ENCODE measurements around the gene MLXIP.
"Not testable (repeated sequence)": the region's sequence is repeated elsewhere in the genome, so short reads cannot be mapped to it uniquely, and the experiment has no call there.

MLXIP gene

GRCh38 chr12:122105496-122105895 is 26.9 kb downstream of the MLXIP start:
- not testable (repeated sequence) for H3K27ac ChIP-seq (ENCODE audit: low read length); H3K9ac ChIP-seq (ENCODE audit: low read depth, low read length); H3K4me3 ChIP-seq (ENCODE audit: low read length); H3K36me3 ChIP-seq (ENCODE audit: insufficient read depth, low read depth, low read length); H3K9me3 ChIP-seq (ENCODE audit: insufficient read depth, low read depth, low read length); H3K27me3 ChIP-seq (ENCODE audit: insufficient read depth, low read length); H3K4me1 ChIP-seq (ENCODE audit: insufficient read depth, low read length)

DNA sequence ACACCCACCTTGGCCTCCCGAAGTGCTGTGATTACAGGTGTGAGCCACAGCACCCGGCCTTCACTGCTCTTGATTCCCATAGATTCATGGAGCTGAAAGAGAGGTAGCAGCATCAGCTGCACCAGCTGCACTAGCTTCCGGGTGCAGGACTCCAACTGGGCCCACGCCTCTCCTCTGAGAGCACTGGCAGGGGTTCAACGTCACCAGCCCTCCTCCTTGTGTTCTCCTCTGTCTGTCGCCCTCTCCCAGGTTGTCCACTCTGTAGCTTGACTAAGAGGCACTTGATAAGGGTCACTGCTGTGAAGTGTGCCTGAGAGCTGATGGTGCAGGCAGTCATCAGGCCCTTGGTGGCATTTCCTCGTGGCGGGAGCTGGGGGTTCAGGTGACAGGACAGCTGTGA is 28.3 kb downstream of the MLXIP start:
- Histone ChIP-seq H3K4me3 (ENCODE audit: low read length) (no peak overlapping the region), H3K4me1 (ENCODE audit: insufficient read depth, low read length) (no peaks in the 10 kb centered on the region), H3K27ac (ENCODE audit: low read length) (no peak overlapping the region), H3K27me3 (ENCODE audit: insufficient read depth, low read length) (no peaks in the 10 kb centered on the region), H3K9ac (ENCODE audit: low read depth, low read length) (no peak overlapping the region), H3K9me3 (ENCODE audit: insufficient read depth, low read depth, low read length) (no peaks in the 10 kb centered on the region), H3K36me3 (ENCODE audit: insufficient read depth, low read depth, low read length) (no peaks in the 10 kb centered on the region)

GRCh38 chr12:122107261-122107660 is 28.7 kb downstream of the MLXIP start:
- Histone ChIP-seq H3K27me3 (ENCODE audit: insufficient read depth, low read length) (no peaks in the 10 kb centered on the region), H3K4me3 (ENCODE audit: low read length) (no peak overlapping the region), H3K9ac (ENCODE audit: low read depth, low read length) (no peak overlapping the region), H3K4me1 (ENCODE audit: insufficient read depth, low read length) (no peaks in the 10 kb centered on the region), H3K27ac (ENCODE audit: low read length) (no peak overlapping the region), H3K9me3 (ENCODE audit: insufficient read depth, low read depth, low read length) (no peaks in the 10 kb centered on the region), H3K36me3 (ENCODE audit: insufficient read depth, low read depth, low read length) (no peaks in the 10 kb centered on the region)

- H3K4me1 ChIP-seq (ENCODE audit: insufficient read depth, low read length), result no peaks in the 10 kb centered on the region
- no peaks in the 10 kb centered on the region for H3K36me3 ChIP-seq (ENCODE audit: insufficient read depth, low read depth, low read length)
- no peak overlapping the region for H3K9ac ChIP-seq (ENCODE audit: low read depth, low read length)
- H3K27ac ChIP-seq (ENCODE audit: low read length), result no peak overlapping the region
- H3K4me3 ChIP-seq (ENCODE audit: low read length), result no peak overlapping the region
- H3K9me3 ChIP-seq (ENCODE audit: insufficient read depth, low read depth, low read length), result no peaks in the 10 kb centered on the region
- no peaks in the 10 kb centered on the region for H3K27me3 ChIP-seq (ENCODE audit: insufficient read depth, low read length)
Measured at GRCh38 chr12:122111089-122111641, 32.6 kb downstream of the MLXIP start.

DNA sequence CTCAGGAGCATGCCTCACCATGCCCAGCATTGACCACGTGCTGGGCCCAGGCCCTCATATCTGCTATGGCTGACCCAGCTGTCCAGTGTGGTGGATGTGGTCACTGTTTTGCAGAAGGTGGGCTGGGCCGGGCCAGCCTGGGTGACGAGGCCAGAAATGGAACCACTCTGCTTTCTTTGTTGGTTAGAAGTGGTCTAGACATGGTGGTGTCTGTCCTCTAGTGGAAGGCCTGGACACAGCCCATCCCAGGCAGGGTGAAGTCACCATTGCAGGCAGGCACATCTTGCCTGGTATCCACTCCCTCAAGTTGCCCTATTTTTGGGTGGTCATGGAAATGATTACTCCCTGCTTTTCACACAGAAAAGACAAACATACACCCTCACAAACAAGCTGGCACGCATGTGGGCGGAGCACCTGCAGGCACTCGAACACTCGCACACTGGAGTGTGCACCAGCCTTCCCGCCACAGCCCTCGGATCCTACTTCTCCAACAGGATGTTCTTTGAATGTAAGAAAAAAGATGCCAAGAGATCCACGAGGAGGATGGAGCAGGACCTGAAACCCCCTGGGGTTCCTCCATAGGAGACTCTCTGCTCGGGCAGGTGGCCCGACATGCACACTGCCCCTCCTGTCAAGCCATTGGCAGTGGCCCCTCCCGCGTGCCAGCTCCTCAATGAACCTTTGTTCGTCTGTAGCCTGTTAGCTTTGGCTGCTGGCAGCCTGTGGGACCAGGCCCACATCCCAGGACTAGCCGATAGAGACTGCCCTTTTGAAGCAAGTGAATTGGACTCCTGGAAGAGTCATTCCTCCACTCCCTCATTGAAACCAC is 38.4 kb downstream of the MLXIP start:
- Histone ChIP-seq H3K4me3 (ENCODE audit: low read length) (no peak overlapping the region), H3K36me3 (ENCODE audit: insufficient read depth, low read depth, low read length) (no peaks in the 10 kb centered on the region), H3K27ac (ENCODE audit: low read length) (no peak overlapping the region), H3K9ac (ENCODE audit: low read depth, low read length) (no peak overlapping the region), H3K9me3 (ENCODE audit: insufficient read depth, low read depth, low read length) (no peaks in the 10 kb centered on the region), H3K4me1 (ENCODE audit: insufficient read depth, low read length) (no peaks in the 10 kb centered on the region), H3K27me3 (ENCODE audit: insufficient read depth, low read length) (no peaks in the 10 kb centered on the region)

DNA sequence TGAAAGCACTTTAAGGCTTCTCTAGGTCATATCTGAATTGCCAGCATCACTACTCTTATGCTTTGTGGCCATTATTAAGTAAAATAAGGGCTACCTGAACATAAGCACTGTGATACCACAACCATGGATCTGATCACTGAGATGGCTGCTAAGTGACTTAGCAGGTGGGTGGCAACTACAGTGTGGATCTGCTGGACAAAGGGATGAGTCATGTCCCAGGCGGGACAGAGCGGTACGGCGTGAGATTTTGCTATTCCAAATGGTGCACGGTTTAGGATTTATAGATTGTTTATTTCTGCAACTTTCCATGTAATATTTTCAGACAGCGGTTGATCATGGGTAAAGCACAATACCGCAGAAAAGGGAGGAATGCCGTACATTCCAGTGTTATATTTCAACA is 39.4 kb downstream of the MLXIP start:
- Histone ChIP-seq H3K4me3 (ENCODE audit: low read length) (no peak overlapping the region), H3K27me3 (ENCODE audit: insufficient read depth, low read length) (no peaks in the 10 kb centered on the region), H3K27ac (ENCODE audit: low read length) (no peak overlapping the region), H3K4me1 (ENCODE audit: insufficient read depth, low read length) (no peaks in the 10 kb centered on the region), H3K36me3 (ENCODE audit: insufficient read depth, low read depth, low read length) (no peaks in the 10 kb centered on the region), H3K9ac (ENCODE audit: low read depth, low read length) (no peak overlapping the region), H3K9me3 (ENCODE audit: insufficient read depth, low read depth, low read length) (no peaks in the 10 kb centered on the region)

DNA sequence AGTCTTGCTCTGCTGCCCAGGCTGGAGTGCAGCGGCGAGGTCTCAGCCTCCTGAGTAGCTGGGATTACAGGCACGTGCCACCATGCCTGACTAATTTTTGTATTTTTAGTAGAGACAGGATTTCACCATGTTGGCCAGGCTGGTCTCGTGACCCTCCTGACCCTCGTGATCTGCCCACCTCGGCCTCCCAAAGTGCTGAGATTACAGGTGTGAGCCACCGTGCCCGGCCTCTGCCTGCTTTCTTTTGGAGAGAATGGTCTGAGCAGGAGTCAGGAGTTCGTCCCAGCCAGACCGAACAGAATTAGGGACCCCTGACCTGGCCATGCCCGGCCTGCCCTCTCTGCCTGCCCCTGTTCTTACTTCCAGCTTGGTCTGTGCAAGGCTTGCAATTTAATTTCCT is 42.8 kb downstream of the MLXIP start:
- H3K27ac ChIP-seq (ENCODE audit: low read length); H3K4me3 ChIP-seq (ENCODE audit: low read length); H3K9ac ChIP-seq (ENCODE audit: low read depth, low read length); H3K36me3 ChIP-seq (ENCODE audit: insufficient read depth, low read depth, low read length); H3K9me3 ChIP-seq (ENCODE audit: insufficient read depth, low read depth, low read length); H3K27me3 ChIP-seq (ENCODE audit: insufficient read depth, low read length); H3K4me1 ChIP-seq (ENCODE audit: insufficient read depth, low read length): not testable (repeated sequence)

GRCh38 chr12:122121745-122122144 is 43.2 kb downstream of the MLXIP start:
- no peak overlapping the region for H3K9ac ChIP-seq (ENCODE audit: low read depth, low read length)
- no peaks in the 10 kb centered on the region for H3K9me3 ChIP-seq (ENCODE audit: insufficient read depth, low read depth, low read length)
- H3K27me3 ChIP-seq (ENCODE audit: insufficient read depth, low read length), result no peaks in the 10 kb centered on the region
- H3K36me3 ChIP-seq (ENCODE audit: insufficient read depth, low read depth, low read length), result no peaks in the 10 kb centered on the region
- H3K4me3 ChIP-seq (ENCODE audit: low read length), result no peak overlapping the region
- peaks cover 5% of the 10 kb centered on the region; the same call in 1 of the 2 replicates for H3K4me1 ChIP-seq (ENCODE audit: insufficient read depth, low read length)
- no peak overlapping the region for H3K27ac ChIP-seq (ENCODE audit: low read length)

DNA sequence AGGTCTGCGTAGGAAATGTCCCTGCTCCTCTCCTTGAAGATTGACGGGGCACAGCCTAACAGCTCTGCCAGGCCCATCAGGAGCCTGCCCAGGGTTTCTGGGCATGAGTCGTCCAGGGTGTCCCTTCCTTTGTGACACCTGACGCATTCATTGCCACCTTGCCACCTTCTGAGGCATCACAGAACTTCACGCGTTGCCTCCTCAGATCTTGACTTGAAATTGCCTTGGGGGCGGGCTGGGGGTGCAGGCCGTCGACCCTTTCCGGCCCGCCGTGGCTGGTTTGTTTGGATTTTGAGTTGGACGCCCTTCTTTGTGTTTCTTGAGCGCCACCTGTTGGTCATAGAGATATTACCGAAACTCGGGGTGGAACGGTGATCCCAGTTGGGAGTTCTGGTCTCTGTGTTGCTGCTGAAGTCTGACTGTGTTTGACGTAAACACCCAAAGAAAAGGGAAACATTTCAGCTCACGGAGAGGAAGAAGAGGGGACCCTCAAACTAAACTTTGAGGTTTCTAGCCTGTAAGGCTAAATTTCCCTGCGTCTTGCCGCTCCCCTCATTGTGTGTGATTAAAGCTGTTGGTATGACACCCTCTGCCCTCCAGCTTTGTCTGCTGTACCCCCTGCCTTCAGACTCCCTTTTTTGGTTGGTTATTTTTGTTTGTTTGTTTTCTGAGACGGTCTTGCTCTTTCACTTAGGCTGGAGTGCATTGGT is 44.6 kb downstream of the MLXIP start:
- peaks cover 3% of the 10 kb centered on the region; the same call in 1 of the 2 replicates for H3K36me3 ChIP-seq (ENCODE audit: insufficient read depth, low read depth, low read length)
- no peaks in the 10 kb centered on the region for H3K27me3 ChIP-seq (ENCODE audit: insufficient read depth, low read length)
- no peak overlapping the region for H3K27ac ChIP-seq (ENCODE audit: low read length)
- no peaks in the 10 kb centered on the region for H3K9me3 ChIP-seq (ENCODE audit: insufficient read depth, low read depth, low read length)
- peaks cover 5% of the 10 kb centered on the region; the same call in 1 of the 2 replicates for H3K4me1 ChIP-seq (ENCODE audit: insufficient read depth, low read length)
- no peak overlapping the region for H3K4me3 ChIP-seq (ENCODE audit: low read length)
- H3K9ac ChIP-seq (ENCODE audit: low read depth, low read length), result no peak overlapping the region

DNA sequence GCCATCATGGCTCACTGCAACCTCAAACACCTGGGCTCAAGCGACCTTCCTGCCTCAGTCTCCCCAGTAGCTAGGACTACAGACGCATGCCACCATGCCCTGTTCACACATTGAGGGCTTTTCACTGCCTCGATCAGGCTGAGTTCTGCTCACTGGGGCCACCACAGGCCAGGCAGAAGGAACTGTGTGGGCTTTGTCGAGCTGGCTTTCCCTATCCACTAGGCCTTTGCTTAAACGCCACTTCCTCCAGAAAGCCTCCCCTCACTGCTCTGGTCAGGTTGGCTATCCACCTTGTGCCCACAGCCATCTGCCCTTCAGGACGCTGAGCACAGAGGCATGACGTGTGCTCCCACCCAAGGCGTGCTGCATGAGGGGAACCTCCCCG is 45.2 kb downstream of the MLXIP start:
- peaks cover 6% of the 10 kb centered on the region; the same call in 1 of the 2 replicates for H3K36me3 ChIP-seq (ENCODE audit: insufficient read depth, low read depth, low read length)
- H3K9me3 ChIP-seq (ENCODE audit: insufficient read depth, low read depth, low read length), result no peaks in the 10 kb centered on the region
- H3K4me1 ChIP-seq (ENCODE audit: insufficient read depth, low read length), result peaks cover 5% of the 10 kb centered on the region; the same call in 1 of the 2 replicates
- H3K4me3 ChIP-seq (ENCODE audit: low read length), result no peak overlapping the region
- H3K27me3 ChIP-seq (ENCODE audit: insufficient read depth, low read length), result no peaks in the 10 kb centered on the region
- H3K27ac ChIP-seq (ENCODE audit: low read length), result no peak overlapping the region
- H3K9ac ChIP-seq (ENCODE audit: low read depth, low read length), result no peak overlapping the region

DNA sequence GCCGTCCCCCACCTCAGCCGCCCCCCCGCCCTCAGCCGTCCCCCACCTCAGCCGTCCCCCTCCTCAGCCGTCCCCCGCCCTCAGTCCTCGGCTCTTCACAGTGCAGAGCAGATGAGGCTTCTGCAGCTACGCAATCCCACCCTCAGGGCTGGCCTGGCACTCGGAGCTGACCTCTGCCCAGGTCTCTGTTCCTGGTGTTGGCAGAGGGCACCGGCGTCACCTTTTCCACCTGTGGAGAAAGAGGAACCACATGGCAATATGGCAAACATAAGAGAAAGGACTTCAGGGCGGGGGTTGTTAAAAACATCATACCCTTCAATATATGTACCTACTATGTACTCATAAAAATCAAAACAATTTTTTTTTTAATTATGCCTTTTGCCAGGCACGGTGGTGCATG is 45.8 kb downstream of the MLXIP start:
- H3K36me3 ChIP-seq (ENCODE audit: insufficient read depth, low read depth, low read length), result peaks cover 11% of the 10 kb centered on the region; the same call in 1 of the 2 replicates
- H3K27me3 ChIP-seq (ENCODE audit: insufficient read depth, low read length), result no peaks in the 10 kb centered on the region
- H3K9me3 ChIP-seq (ENCODE audit: insufficient read depth, low read depth, low read length), result no peaks in the 10 kb centered on the region
- H3K27ac ChIP-seq (ENCODE audit: low read length), result no peak overlapping the region
- peaks cover 5% of the 10 kb centered on the region; the same call in 1 of the 2 replicates for H3K4me1 ChIP-seq (ENCODE audit: insufficient read depth, low read length)
- no peak overlapping the region for H3K9ac ChIP-seq (ENCODE audit: low read depth, low read length)
- H3K4me3 ChIP-seq (ENCODE audit: low read length), result no peak overlapping the region
